ENCODE data around the gene DAGLA. TPM values are rescaled to one million over a fixed set of nuclear protein-coding genes. Genes with fewer than 3 reads are reported as not detected.
A peak's percentile ranks its signal among the peaks of the same experiment; 100 is the strongest.

The DAGLA gene
- total and polyA plus RNA-seq, 2 of the 13 experiments (the other 11 are each of a cell fraction or from before 2014, with no cell fraction given) = 2.6 to 3.9 TPM

- no peak for TF ChIP-seq ZNF773 (CRISPR knock-in tag; IDR thresholded peaks at IDR 0.05; ENCODE audit: borderline replicate concordance)
- no peak for TF ChIP-seq MAZ (IDR thresholded peaks at IDR 0.05; ENCODE audit: borderline replicate concordance, low read depth, low read length)
- no peak for TF ChIP-seq MAZ (CRISPR knock-in tag; IDR thresholded peaks at IDR 0.05; ENCODE audit: low read depth)
- no peak for TF ChIP-seq MAFF (IDR thresholded peaks at IDR 0.05; ENCODE audit: low read depth, low read length)
- no peak for TF ChIP-seq ZNF335 (CRISPR knock-in tag; IDR thresholded peaks at IDR 0.05)
- TF ChIP-seq ZFP62 (CRISPR knock-in tag; IDR thresholded peaks at IDR 0.05) = no peak
- TF ChIP-seq YEATS2 (CRISPR knock-in tag; IDR thresholded peaks at IDR 0.05; ENCODE audit: borderline replicate concordance) = no peak
- no peak for TF ChIP-seq KAT2B (IDR thresholded peaks at IDR 0.05; ENCODE audit: borderline replicate concordance, low read depth, low read length)
- no peak for TF ChIP-seq PBX3 (CRISPR knock-in tag; IDR thresholded peaks at IDR 0.05; ENCODE audit: borderline replicate concordance)
These were observed 5.4 kb downstream of the DAGLA start (continued) for GRCh38 chr11:61685617-61685967.

- Histone ChIP-seq H3K9ac (ENCODE audit: insufficient read depth, low read depth, low read length) (no peak overlapping the region), H3K4me1 (ENCODE audit: insufficient read depth, low read length) (peaks cover 69% of the 10 kb centered on the region), H3K27ac (ENCODE audit: extremely low read length, insufficient read depth, low read length) (no peak overlapping the region), H3K4me2 (ENCODE audit: low read depth, low read length) (no peak overlapping the region), H3K9me3 (ENCODE audit: low read length) (no peaks in the 10 kb centered on the region), H3K79me2 (ENCODE audit: insufficient read depth, low read length) (peaks cover 65% of the 10 kb centered on the region), H3K27me3 (ENCODE audit: control insufficient read depth in 1 of 2, insufficient read depth in 2 of 2, low read length in 2 of 2) (no peaks in the 10 kb centered on the region), H4K20me1 (ENCODE audit: insufficient read depth, low read length) (no peaks in the 10 kb centered on the region), H3K36me3 (replicated peaks in 1 of 2; ENCODE audit: control insufficient read depth in 1 of 2, insufficient read depth in 2 of 2, low read length in 2 of 2) (no peaks in the 10 kb centered on the region; a peak in 2 of 5 replicates), H2AFZ (ENCODE audit: low read length) (no peak overlapping the region), H3K4me3 (replicated peaks in 1 of 3; ENCODE audit: insufficient read depth in 1 of 3, low read depth in 2 of 3, low read length in 3 of 3) (no peak overlapping the region)
- ATAC-seq (no peak), DNase-seq (ENCODE audit: low spot score) (no peak), FAIRE-seq (no peak)
- no TSS peak for BruUV-seq (replicated peaks)
- WGBS (ENCODE audit: low lambda C conversion rate) = 94% methylated on average over 8 of the region's 8 CpGs
- CTCF ChIA-PET (ENCODE audit: low intra/inter-chr PET ratio, low total read pairs) = no interaction called here
- intact Hi-C loops (cut with micrococcal nuclease; ENCODE audit: unreplicated experiment) = no loop called here
- TF ChIP-seq FOXP1 (IDR thresholded peaks at IDR 0.05) = no peak
- TF ChIP-seq FOXP1 (CRISPR knock-in tag; IDR thresholded peaks at IDR 0.05) = no peak
- peak; percentile 25; the same call in 1 of the 2 replicates for TF ChIP-seq ZBTB33 (CRISPR knock-in tag; IDR thresholded peaks at IDR 0.05)
- TF ChIP-seq MAF1 (CRISPR knock-in tag; IDR thresholded peaks at IDR 0.05; ENCODE audit: borderline replicate concordance) = no peak
- TF ChIP-seq ZNF687 (CRISPR knock-in tag; IDR thresholded peaks at IDR 0.05) = peak; percentile 24; the same call in 1 of the 2 replicates
- TF ChIP-seq ZBTB14 (CRISPR knock-in tag; IDR thresholded peaks at IDR 0.05) = no peak
- no peak for TF ChIP-seq CREBL2 (CRISPR knock-in tag; IDR thresholded peaks at IDR 0.05; ENCODE audit: borderline replicate concordance)
- TF ChIP-seq ZNF207 (IDR thresholded peaks at IDR 0.05; ENCODE audit: borderline replicate concordance) = no peak
- in situ Hi-C loops (cut with HindIII; ENCODE audit: extremely low pct_ligation_motif_present, low pct_unique_long_range_greater_than_20kb) = no loop called here
- POLR2A ChIA-PET = no interaction called here
These were observed 5.9 kb downstream of the DAGLA start for GRCh38 chr11:61686066-61686465.
